Natural killer cell (primary cell): ENCODE data around the gene TEX22. TPM values are rescaled to one million over a fixed set of nuclear protein-coding genes. Genes with fewer than 3 reads are reported as not detected.

Source experiments
- ATAC-seq, 3 donors: fragments of 150-1000 bp in 2 of 3; fragments of 200-7000 bp in 1 of 3; cut with Tn5 transposase; 1 replicate in 1 of 3; 2 replicates in 2 of 3; pipeline ENCODE4 v1.10.0; 2021; ENCODE audit warnings: mild to moderate bottlenecking in 2 of 3, moderate library complexity in 2 of 3
- DNase-seq, 2 donors: peaks; one replicate each; pipeline versions ENCODE4 v3.0.0 to v3.0.0-alpha.2; 2013 to 2021; ENCODE audit warnings: mixed read lengths in 1 of 2
- H3K27ac ChIP-seq: one replicate; pipeline ENCODE4 v1.5.1; 2013; ENCODE audit warnings: mild to moderate bottlenecking, low read length
- H3K27me3 ChIP-seq: one replicate; pipeline ENCODE4 v1.6.1; 2013; ENCODE audit warnings: low read length; ENCODE audit not compliant: control insufficient read depth, insufficient read depth
- H3K36me3 ChIP-seq: one replicate; pipeline ENCODE4 v1.6.1; 2013; ENCODE audit warnings: low read length; ENCODE audit not compliant: control insufficient read depth, insufficient read depth
- H3K4me1 ChIP-seq: one replicate; pipeline ENCODE4 v1.6.1; 2013; ENCODE audit warnings: low read length; ENCODE audit not compliant: control insufficient read depth, insufficient read depth
- H3K4me3 ChIP-seq: one replicate; pipeline ENCODE4 v1.5.1; 2013; ENCODE audit warnings: low read length
- H3K9me3 ChIP-seq: one replicate; pipeline ENCODE4 v1.6.1; 2013; ENCODE audit warnings: low read length; ENCODE audit not compliant: control insufficient read depth, insufficient read depth
- H3K27ac Mint-ChIP-seq, 2 donors: one replicate each; pipeline ENCODE4 v1.8.0; 2022; ENCODE audit warnings: mild to moderate bottlenecking in 2 of 2, mixed read lengths in 2 of 2, moderate library complexity in 1 of 2
- H3K27me3 Mint-ChIP-seq, 2 donors: one replicate each; pipeline ENCODE4 v1.8.0; 2022; ENCODE audit warnings: low read depth in 2 of 2, mixed read lengths in 2 of 2
- H3K36me3 Mint-ChIP-seq: one replicate; pipeline ENCODE4 v1.8.0; 2022; ENCODE audit warnings: mixed read lengths
- H3K4me1 Mint-ChIP-seq, 2 donors: one replicate each; pipeline ENCODE4 v1.8.0; 2022; ENCODE audit warnings: mixed read lengths in 2 of 2
- H3K4me3 Mint-ChIP-seq: one replicate; pipeline ENCODE4 v1.8.0; 2022; ENCODE audit warnings: mild to moderate bottlenecking, moderate library complexity, mixed read lengths
- H3K9me3 Mint-ChIP-seq, 2 donors: one replicate each; pipeline ENCODE4 v1.8.0; 2022; ENCODE audit warnings: mixed read lengths in 2 of 2
- CTCF ChIP-seq: fragments of 200-600 bp; IDR thresholded peaks from one replicate; pipeline ENCODE4 v1.8.0; 2022; ENCODE audit warnings: antibody characterized with exemption
- WGBS: methylation state at CpG from one replicate; pipeline ENCODE4 v1.1.7; 2013; ENCODE audit warnings: missing lambda C conversion rate; ENCODE audit not compliant: insufficient coverage; 5-methylcytosine and 5-hydroxymethylcytosine counted together
- intact Hi-C: fragments of 100-400 bp; cut with micrococcal nuclease; formaldehyde crosslinking; loops from one replicate; pipeline ENCODE4 v1.14.2; 2022
- total RNA-seq, 4 donors: library from RNA; stranded (reverse); fragments of 120-200 nt in 1 of 4; gene quantifications; one replicate each; pipeline versions ENCODE4 v1.2.3 to v1.2.4, GENCODE V29; 2013 to 2022

The TEX22 gene
- total RNA-seq, 3 donors from 2014 or later (not counting 1 experiment from before 2014, with no cell fraction given): 0.23 to 1.9 (median 1.8) TPM

- ATAC-seq: no peak
- H3K4me1 ChIP-seq: peaks cover 10% of the 10 kb centered on the region
- H3K36me3 Mint-ChIP-seq: no peaks in the 10 kb centered on the region
- no peaks in the 10 kb centered on the region for H3K9me3 ChIP-seq
- H3K36me3 ChIP-seq: peaks cover 7% of the 10 kb centered on the region
- H3K9me3 Mint-ChIP-seq: no peaks in the 10 kb centered on the region
- intact Hi-C loops: no loop called here
- no peaks in the 10 kb centered on the region for H3K27me3 ChIP-seq
- H3K4me3 ChIP-seq: no peak overlapping the region
- no peak for TF ChIP-seq CTCF
- peaks cover 6 to 10% of the 10 kb centered on the region in 2 donors for H3K4me1 Mint-ChIP-seq
- H3K27ac Mint-ChIP-seq: no peak overlapping the region
- no peaks in the 10 kb centered on the region for H3K27me3 Mint-ChIP-seq
- DNase-seq: no peak
- 93% methylated on average over 11 of the region's 11 CpGs for WGBS
- no peak overlapping the region for H3K4me3 Mint-ChIP-seq
- no peak overlapping the region for H3K27ac ChIP-seq
Observed at GRCh38 chr14:105365101-105365500, 33.2 kb upstream of the TEX22 start.

- intact Hi-C loops: no loop called here
- 95% methylated on average over 12 of the region's 12 CpGs for WGBS
- DNase-seq: no peak
- Mint-ChIP-seq H3K36me3 (no peaks in the 10 kb centered on the region), H3K27ac (no peak overlapping the region), H3K4me3 (no peak overlapping the region), H3K9me3 (no peaks in the 10 kb centered on the region), H3K27me3 (no peaks in the 10 kb centered on the region), H3K4me1 (peaks cover 6 to 10% of the 10 kb centered on the region in 2 donors)
- peaks cover 7% of the 10 kb centered on the region for H3K36me3 ChIP-seq
- peaks cover 10% of the 10 kb centered on the region for H3K4me1 ChIP-seq
- no peak overlapping the region for H3K4me3 ChIP-seq
- H3K27me3 ChIP-seq: no peaks in the 10 kb centered on the region
- TF ChIP-seq CTCF: no peak
- H3K9me3 ChIP-seq: no peaks in the 10 kb centered on the region
- ATAC-seq: no peak
- no peak overlapping the region for H3K27ac ChIP-seq
Observed at GRCh38 chr14:105365681-105366080, 32.7 kb upstream of the TEX22 start.

DNA sequence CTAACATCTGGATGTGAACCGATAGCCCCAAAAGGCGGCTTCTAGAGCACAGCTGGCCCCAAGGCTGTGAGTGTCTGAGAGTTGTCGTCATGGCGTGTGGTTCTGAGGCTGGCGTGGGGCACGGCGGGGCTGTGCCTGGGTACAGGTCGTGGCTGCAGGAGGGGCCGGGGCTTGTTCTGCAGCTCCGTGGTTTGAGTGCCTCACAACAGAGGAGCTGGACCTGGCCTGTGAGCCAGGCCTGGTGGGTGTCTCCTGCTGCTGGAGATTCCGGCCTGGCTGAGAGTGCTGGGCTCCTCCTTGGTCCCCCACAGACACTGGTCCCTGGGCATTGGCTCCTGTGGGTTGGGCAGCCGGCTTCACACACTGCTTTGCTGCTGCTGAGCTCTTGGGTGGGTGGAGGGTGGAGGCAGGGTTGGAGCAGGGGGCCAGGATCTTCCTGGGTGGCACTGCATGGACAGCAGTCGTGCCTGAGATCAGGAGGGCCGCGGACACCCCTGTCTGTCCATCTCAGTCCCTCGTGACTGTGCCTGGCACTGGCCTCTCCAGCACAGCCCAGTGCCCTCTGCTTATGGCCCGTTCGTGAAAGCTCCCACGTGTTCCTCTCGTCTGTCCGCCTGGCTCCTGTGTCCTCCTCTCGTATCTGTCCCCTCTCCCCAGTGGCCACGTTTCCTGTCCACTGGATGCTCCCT is 31.8 kb upstream of the TEX22 start:
- H3K27ac ChIP-seq: no peak overlapping the region
- Mint-ChIP-seq H3K27me3 (no peaks in the 10 kb centered on the region), H3K4me3 (no peak overlapping the region), H3K4me1 (peaks cover 12 to 15% of the 10 kb centered on the region in 2 donors), H3K27ac (no peak overlapping the region), H3K9me3 (no peaks in the 10 kb centered on the region), H3K36me3 (no peaks in the 10 kb centered on the region)
- 89% methylated on average over 23 of the region's 23 CpGs for WGBS
- peaks cover 7% of the 10 kb centered on the region for H3K36me3 ChIP-seq
- TF ChIP-seq CTCF: no peak
- H3K27me3 ChIP-seq: no peaks in the 10 kb centered on the region
- DNase-seq (no peak), ATAC-seq (no peak)
- H3K9me3 ChIP-seq: no peaks in the 10 kb centered on the region
- no peak overlapping the region for H3K4me3 ChIP-seq
- H3K4me1 ChIP-seq: peaks cover 16% of the 10 kb centered on the region
- intact Hi-C loops: no loop called here
